ENCODE measurements around the gene ADGRA3.

Gene ADGRA3

GRCh38 chr4:22512306-22512705 lies 3.6 kb downstream of the ADGRA3 start:
- no peak for DNase-seq (ENCODE audit: low spot score)

- no peak for DNase-seq (ENCODE audit: low spot score)
These were observed 5.1 kb downstream of the ADGRA3 start for GRCh38 chr4:22510750-22511149.

GRCh38 chr4:22508376-22508775 lies 7.5 kb downstream of the ADGRA3 start:
- no peak for DNase-seq (ENCODE audit: low spot score)

GRCh38 chr4:22504922-22505321 lies 10.9 kb downstream of the ADGRA3 start:
- no peak for DNase-seq (ENCODE audit: low spot score)

- DNase-seq (ENCODE audit: low spot score), result no peak
These were observed 11.4 kb downstream of the ADGRA3 start for GRCh38 chr4:22504447-22504846.

- no peak for DNase-seq (ENCODE audit: low spot score)
These were observed 12.7 kb downstream of the ADGRA3 start for GRCh38 chr4:22502895-22503814.

GRCh38 chr4:22501715-22502095 lies 14.2 kb downstream of the ADGRA3 start:
- DNase-seq (ENCODE audit: low spot score), result no peak

GRCh38 chr4:22500831-22501714 lies 14.8 kb downstream of the ADGRA3 start:
- DNase-seq (ENCODE audit: low spot score), result no peak

- DNase-seq (ENCODE audit: low spot score), result no peak
These were observed 15.7 kb downstream of the ADGRA3 start for GRCh38 chr4:22500128-22500611.

GRCh38 chr4:22498866-22499265 lies 17.0 kb downstream of the ADGRA3 start:
- no peak for DNase-seq (ENCODE audit: low spot score)

- DNase-seq (ENCODE audit: low spot score), result no peak
These were observed 19.6 kb downstream of the ADGRA3 start for GRCh38 chr4:22496165-22496813.

GRCh38 chr4:22493523-22493922 lies 22.3 kb downstream of the ADGRA3 start:
- no peak for DNase-seq (ENCODE audit: low spot score)

GRCh38 chr4:22492987-22493386 lies 22.9 kb downstream of the ADGRA3 start:
- no peak for DNase-seq (ENCODE audit: low spot score)

GRCh38 chr4:22491939-22492338 lies 23.9 kb downstream of the ADGRA3 start:
- no peak for DNase-seq (ENCODE audit: low spot score)

- no peak for DNase-seq (ENCODE audit: low spot score)
These were observed 25.0 kb downstream of the ADGRA3 start for GRCh38 chr4:22490718-22491315.

- no peak for DNase-seq (ENCODE audit: low spot score)
These were observed 27.8 kb downstream of the ADGRA3 start for GRCh38 chr4:22488106-22488505.

- no peak for DNase-seq (ENCODE audit: low spot score)
These were observed 28.5 kb downstream of the ADGRA3 start for GRCh38 chr4:22487328-22487727.

- DNase-seq (ENCODE audit: low spot score), result no peak
These were observed 29.6 kb downstream of the ADGRA3 start for GRCh38 chr4:22486276-22486675.

GRCh38 chr4:22485737-22486136 lies 30.1 kb downstream of the ADGRA3 start:
- no peak for DNase-seq (ENCODE audit: low spot score)

- DNase-seq (ENCODE audit: low spot score), result no peak
These were observed 32.3 kb downstream of the ADGRA3 start for GRCh38 chr4:22483551-22483981.

GRCh38 chr4:22482250-22483127 lies 33.4 kb downstream of the ADGRA3 start:
- no peak for DNase-seq (ENCODE audit: low spot score)

Data from CD4-positive, alpha-beta T cell treated with Interleukin-2 at 100 ng/mL for 4 hours (primary cell).